ENCODE results near the gene ZC3H12D. TPM values are rescaled to one million over a fixed set of nuclear protein-coding genes. Genes with fewer than 3 reads are reported as not detected.
A peak's percentile ranks its signal among the peaks of the same experiment; 100 is the strongest.
"Not testable (repeated sequence)": the region's sequence is repeated elsewhere in the genome, so short reads cannot be mapped to it uniquely, and the experiment has no call there.

The ZC3H12D gene
- total RNA-seq, 1 experiment from 2014 or later = 0.48 TPM

GRCh38 chr6:149483849-149484655 is 762 bp downstream of the ZC3H12D start:
- no peak for DNase-seq (ENCODE audit: low read depth)

DNA sequence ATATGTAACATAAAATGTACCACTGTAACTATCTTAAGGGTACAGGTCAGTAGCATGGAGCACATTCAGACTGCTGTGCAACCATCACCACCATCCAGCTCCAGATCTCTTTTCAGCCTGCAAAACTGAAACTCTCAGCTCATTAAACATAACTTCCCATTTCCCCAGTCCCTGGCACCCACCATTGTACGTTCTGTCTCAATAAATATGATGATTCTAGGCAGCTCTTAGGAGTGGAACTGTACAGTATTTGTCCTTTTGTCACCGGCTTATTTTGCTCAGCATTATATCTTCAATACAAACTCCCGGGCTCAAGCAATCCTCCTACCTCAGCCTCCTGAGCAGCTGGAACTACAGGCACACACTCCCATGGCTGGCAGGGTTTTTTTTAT is 1.5 kb downstream of the ZC3H12D start:
- no peak for DNase-seq (ENCODE audit: low read depth)

DNA sequence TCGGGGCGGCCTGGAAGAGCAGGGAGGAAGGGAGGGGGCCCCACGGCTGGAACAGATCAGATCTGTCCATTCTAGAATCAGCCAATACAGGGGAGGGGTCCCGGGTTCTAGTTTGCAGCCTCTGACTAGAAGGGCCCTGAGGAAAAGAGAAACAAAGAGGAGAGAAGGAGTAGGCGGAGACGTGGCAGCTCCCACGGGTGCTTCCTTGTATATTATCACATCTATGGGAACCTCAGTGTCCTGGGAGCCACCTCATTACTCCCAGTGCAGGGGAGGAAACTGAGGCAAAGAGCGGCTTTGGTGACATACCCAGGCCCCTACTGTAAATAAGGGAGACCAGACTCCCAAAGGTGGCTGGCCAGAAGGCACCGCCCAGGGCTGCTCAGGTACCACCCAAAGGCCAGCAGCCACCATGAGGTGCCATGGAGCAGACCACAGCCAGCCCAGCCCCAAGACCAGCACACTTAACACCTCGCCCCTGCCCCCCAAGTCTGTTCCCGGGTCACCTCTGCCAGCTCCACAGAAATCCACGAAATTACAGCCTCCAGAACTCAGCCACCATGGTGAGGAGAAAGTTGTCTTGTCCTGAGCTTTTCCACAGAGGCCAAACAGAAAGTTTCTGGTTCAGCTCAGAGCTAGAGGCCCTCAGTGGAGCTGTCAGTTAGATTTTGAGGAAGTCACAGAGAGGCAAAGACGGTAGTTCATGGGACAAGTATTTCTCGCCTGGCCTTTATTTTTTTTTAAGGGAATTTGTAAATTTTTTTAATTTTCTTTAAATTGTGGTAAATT is 2.1 kb downstream of the ZC3H12D start:
- DNase-seq (ENCODE audit: low read depth) = no peak

GRCh38 chr6:149480502-149481280 is 4.1 kb downstream of the ZC3H12D start:
- DNase-seq (ENCODE audit: low read depth) = no peak

DNA sequence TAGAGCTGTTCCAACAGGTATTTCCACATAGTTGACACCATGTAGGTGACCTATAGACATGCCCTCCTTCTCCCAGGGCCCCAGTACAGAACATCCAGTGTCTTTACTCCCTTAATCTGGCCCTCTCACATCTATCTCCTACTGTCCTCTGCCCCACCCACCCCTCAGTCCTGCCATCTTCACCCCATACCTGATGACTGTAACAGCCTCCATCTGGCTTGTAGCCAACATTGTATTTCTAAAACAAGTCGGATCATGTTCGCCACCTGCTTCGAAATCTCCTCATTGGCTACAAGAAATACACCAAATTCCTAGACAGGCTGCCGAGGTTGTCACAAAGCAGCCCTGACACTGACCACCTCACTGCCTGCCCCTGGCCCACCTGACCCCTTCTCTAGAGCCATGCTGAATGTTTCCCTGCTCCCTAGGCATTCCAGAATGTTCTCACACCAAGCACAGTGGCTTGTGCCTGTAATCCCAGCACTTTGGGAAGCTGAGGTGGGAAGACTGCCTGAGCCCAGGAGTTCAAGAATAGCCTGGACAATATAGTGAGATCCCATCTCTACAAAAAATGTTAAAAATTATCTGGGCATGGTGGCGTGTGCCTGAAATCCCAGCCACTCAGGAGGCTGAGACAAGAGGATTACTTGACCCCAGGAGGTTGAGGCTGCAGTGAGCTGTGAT is 6.0 kb downstream of the ZC3H12D start:
- no peak for DNase-seq (ENCODE audit: low read depth)

- no peak for DNase-seq (ENCODE audit: low read depth)
These were observed 7.3 kb downstream of the ZC3H12D start for GRCh38 chr6:149477544-149477943.

GRCh38 chr6:149476789-149477455 is 7.9 kb downstream of the ZC3H12D start:
- no peak for DNase-seq (ENCODE audit: low read depth)

- no peak for DNase-seq (ENCODE audit: low read depth)
These were observed 10.5 kb downstream of the ZC3H12D start for GRCh38 chr6:149474108-149474935.

DNA sequence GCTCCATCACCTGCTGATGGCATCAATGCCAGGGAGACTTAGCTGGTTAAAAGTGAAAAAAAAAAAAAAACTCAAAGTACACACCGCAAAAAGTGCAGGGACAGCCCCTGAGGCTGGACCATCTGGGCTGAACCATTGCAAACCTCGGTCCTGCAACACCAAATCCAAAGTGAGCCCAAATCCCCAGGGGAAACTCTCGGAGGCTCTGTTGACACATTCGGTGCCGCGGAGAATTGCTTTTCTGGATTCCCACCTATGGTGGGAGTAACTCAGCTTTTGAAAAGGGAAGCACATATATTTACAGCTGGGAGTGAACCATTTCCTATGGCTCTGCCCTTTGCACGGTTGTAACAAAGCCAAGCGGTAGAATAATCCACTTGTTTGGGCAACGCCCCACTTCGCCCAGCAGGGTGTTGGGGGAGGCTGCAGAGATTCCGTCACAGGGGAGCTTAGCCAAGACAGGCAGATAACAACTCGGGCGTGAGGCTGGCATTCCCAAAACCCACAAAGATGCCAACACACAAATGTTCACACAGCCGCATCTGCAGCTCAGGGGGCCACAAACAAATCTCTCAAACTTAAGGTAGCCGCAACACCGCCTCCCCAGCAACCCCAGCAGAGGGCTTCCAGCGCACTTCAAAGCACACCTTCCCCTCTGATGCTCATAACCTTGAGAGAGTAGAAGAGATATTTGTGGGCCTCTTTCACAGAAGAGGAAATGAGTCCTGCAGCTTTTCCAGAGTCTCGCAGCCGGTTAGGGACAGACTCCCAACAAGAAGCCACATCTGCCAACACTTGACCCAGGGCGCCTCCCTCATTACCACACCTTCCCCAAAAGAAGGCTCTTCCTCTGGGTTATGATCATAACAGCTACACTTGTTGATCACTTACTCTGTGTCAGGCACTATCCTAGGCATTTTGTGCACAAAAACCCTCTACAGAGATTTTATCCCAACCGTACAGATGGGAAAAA is 11.4 kb downstream of the ZC3H12D start:
- DNase-seq (ENCODE audit: low read depth) = no peak

GRCh38 chr6:149472241-149472640 is 12.6 kb downstream of the ZC3H12D start:
- DNase-seq (ENCODE audit: low read depth) = no peak

GRCh38 chr6:149471801-149472200 is 13.0 kb downstream of the ZC3H12D start:
- no peak for DNase-seq (ENCODE audit: low read depth)

DNA sequence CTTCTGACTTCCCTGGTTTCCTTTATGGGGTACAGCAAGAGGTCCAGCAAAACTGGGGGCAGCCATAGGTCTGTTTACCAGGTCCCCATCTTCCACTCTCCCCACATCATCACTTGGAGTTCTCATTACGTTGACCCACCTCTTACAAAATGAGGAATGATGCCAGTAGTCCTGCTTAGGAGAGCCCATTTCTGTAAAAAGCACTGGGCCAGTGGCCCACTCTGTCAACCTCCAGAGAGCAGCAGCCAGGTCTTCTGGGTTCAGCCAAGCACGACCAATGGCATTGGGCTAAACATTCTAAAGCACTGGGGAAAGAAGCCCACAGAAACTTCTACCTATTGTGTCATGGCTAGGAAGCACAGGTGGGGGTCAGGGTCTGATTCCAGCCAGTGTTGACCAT is 13.9 kb downstream of the ZC3H12D start:
- no peak for DNase-seq (ENCODE audit: low read depth)

DNA sequence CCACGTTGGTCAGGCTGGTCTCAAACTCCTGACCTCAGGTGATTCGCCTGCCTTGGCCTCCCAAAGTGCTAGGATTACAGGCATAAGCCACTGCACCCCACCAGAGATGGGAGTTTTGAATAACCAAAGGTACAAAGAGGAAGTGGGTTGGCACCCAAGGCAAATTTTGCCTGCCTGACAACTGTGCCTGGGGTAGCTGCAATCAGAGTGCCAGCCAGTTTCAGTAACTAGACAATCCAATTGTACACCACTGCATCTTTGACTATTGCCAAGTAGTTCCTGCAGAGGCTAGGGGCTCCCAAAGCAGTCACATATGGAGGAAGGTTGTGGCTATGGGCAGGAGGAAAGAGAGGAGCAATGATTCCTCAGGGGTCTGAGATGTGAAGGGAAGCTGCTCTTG is 16.6 kb downstream of the ZC3H12D start:
- no peak for DNase-seq (ENCODE audit: low read depth)

DNA sequence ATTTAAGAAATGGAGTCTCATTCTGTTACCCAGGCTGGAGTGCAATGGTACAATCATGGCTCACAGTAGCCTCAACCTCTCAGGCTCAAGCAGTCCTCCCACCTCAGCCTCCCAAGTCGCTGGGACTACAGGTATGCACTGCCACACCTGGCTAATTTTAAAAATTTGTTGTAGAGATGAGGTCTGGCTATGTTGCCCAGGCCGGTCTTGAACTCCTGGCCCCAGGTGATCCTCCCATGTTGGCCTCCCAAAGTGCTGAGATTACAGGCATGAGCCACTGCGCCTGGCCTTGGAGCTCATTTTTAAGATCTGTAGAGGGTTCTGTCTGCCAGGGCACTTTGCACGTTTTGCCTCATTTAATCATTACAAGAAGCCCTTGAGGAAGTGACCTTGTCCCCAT is 17.5 kb downstream of the ZC3H12D start:
- no peak for DNase-seq (ENCODE audit: low read depth)

- DNase-seq (ENCODE audit: low read depth) = peak; percentile 8
These were observed 20.4 kb downstream of the ZC3H12D start for GRCh38 chr6:149464411-149464810.

- no peak for DNase-seq (ENCODE audit: low read depth)
These were observed 21.0 kb downstream of the ZC3H12D start for GRCh38 chr6:149463781-149464180.

DNA sequence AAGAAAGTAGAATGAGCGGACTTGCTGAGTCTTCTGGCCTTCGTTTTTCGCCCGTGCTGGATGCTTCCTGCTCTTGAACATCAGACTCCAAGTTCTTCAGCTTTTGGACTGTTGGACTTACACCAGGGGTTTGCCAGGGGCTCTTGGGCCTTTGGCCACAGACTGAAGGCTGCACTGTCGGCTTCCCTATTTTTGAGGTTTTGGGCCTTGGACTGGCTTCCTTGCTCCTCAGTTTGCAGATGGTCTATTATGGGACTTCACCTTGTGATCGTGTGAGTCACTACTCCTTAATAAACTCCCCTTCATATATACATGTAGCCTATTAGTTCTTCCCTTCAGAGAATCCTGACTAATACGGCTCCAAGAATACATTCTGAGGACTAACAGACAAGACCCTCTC is 22.1 kb downstream of the ZC3H12D start:
- DNase-seq (ENCODE audit: low read depth) = not testable (repeated sequence)

DNA sequence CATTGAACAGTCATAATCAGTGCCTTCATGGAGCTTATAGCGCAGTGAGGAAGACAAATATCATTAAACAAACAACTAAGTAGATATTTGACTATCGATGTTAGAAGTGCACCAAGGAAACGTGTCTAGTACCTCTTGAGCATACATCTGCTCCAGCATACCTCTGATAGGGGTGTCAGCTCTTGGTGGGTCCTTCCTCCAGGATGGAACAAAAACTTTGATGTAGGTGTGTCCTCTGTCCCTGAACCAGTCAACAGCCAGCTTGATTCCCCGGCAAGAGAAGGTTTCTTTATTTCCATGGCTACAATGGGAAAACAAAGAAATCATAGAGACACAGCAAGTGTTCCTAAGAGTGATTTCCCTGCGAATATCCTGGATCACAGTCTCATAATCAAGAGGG is 23.1 kb downstream of the ZC3H12D start:
- no peak for DNase-seq (ENCODE audit: low read depth)

GRCh38 chr6:149460249-149460648 is 24.6 kb downstream of the ZC3H12D start:
- DNase-seq (ENCODE audit: low read depth) = not testable (repeated sequence)
